Panc1 (cell line): ENCODE data around the gene PLEKHF1. TPM values are rescaled to one million over a fixed set of nuclear protein-coding genes. Genes with fewer than 3 reads are reported as not detected.

ENCODE experiments used
- ATAC-seq: fragments of 200-7000 bp; cut with Tn5 transposase; 2 replicates; pipeline ENCODE4 v1.9.1; 2020; ENCODE audit warnings: mild to moderate bottlenecking, moderate library complexity
- BruUV-seq: library from RNA; stranded (reverse); fragments of 400-500 nt; replicated peaks from 2 replicates; lab custom pipeline; 2021; lab: Mats Ljungman, UMichigan
- CTCF ChIA-PET: fragments of 300-600 bp; sonication (Branson Sonifier 250); formaldehyde crosslinking; loops from one replicate; lab custom pipeline; 2022; ENCODE audit warnings: antibody characterized with exemption; lab: Charles Lee
- POLR2A ChIA-PET: fragments of 300-600 bp; sonication (Branson Sonifier 250); formaldehyde crosslinking; loops from one replicate; lab custom pipeline; 2022; ENCODE audit warnings: antibody characterized with exemption; lab: Charles Lee
- DNase-seq: peaks from one replicate; pipeline ENCODE4 v3.0.0-alpha.2; 2010; ENCODE audit warnings: low read depth, low spot score
- H3K27ac ChIP-seq: 2 replicates; pipeline ENCODE4 v1.5.1; 2011; ENCODE audit warnings: mild to moderate bottlenecking, low read length, inconsistent platforms
- H3K27me3 ChIP-seq: fragments of 200-500 bp; sonication (Bioruptor generic); 2 replicates; pipeline ENCODE4 v1.6.0; 2014; ENCODE audit warnings: low read length, inconsistent platforms; ENCODE audit not compliant: control insufficient read depth, insufficient read depth
- H3K36me3 ChIP-seq: fragments of 200-500 bp; sonication (Bioruptor generic); 2 replicates; pipeline ENCODE4 v1.5.1; 2014; ENCODE audit warnings: inconsistent platforms, mild to moderate bottlenecking, low read length, moderate library complexity; ENCODE audit not compliant: control insufficient read depth, insufficient read depth
- H3K4me1 ChIP-seq: 2 replicates; pipeline ENCODE4 v1.5.1; 2011; ENCODE audit warnings: inconsistent platforms, mild to moderate bottlenecking, low read length, moderate library complexity; ENCODE audit not compliant: control insufficient read depth, insufficient read depth
- H3K4me3 ChIP-seq, 2 experiments: 2 replicates each; pipeline ENCODE4 v1.5.1; 2011 to 2012; ENCODE audit warnings: low read depth in 2 of 2, low read length in 2 of 2, mild to moderate bottlenecking in 2 of 2, inconsistent platforms in 1 of 2, moderate library complexity in 1 of 2
- H3K9me3 ChIP-seq: fragments of 200-500 bp; sonication (Bioruptor generic); 2 replicates; pipeline ENCODE4 v1.5.1; 2014; ENCODE audit warnings: low read depth, mild to moderate bottlenecking, inconsistent platforms, low read length, moderate library complexity; ENCODE audit not compliant: control insufficient read depth, insufficient read depth
- POLR2AphosphoS5 ChIP-seq: IDR thresholded peaks from 2 replicates; pipeline ENCODE4 v1.6.1; 2012; ENCODE audit warnings: mild to moderate bottlenecking, low read depth, low read length, moderate library complexity
- SIN3A ChIP-seq: IDR thresholded peaks from 2 replicates; pipeline ENCODE4 v1.6.1; 2012; ENCODE audit warnings: low read depth, mild to moderate bottlenecking, low read length, moderate library complexity, borderline replicate concordance; ENCODE audit not compliant: insufficient read depth
- TCF7L2 ChIP-seq: IDR thresholded peaks from 2 replicates; pipeline ENCODE4 v1.6.1; 2011; ENCODE audit warnings: mild to moderate bottlenecking, low read depth, low read length, inconsistent platforms
- in situ Hi-C: cut with HindIII; loops from 2 replicates; pipeline ENCODE4 v1.10.0; 2016; ENCODE audit warnings: low sequenced_read_pairs, low pct_unique_long_range_greater_than_20kb
- intact Hi-C: fragments of 100-400 bp; cut with micrococcal nuclease; formaldehyde crosslinking; loops from one replicate; pipeline ENCODE4 v1.10.0; 2022; ENCODE audit not compliant: unreplicated experiment
- total RNA-seq: library from RNA; stranded (reverse); gene quantifications from one replicate; pipeline ENCODE4 v1.2.1, GENCODE V29; 2021; ENCODE audit not compliant: unreplicated experiment
- TF ChIP-seq, protein P1 (sequence below): fragments of 450-650 bp; IDR thresholded peaks from 2 replicates; pipeline ENCODE4 v1.5.1; 2017; ENCODE audit warnings: mild to moderate bottlenecking
- TF ChIP-seq, protein P2 (sequence below), 2 experiments: IDR thresholded peaks; 2 replicates each; pipeline ENCODE4 v1.6.1; 2011 to 2012; ENCODE audit warnings: low read depth in 2 of 2, control low read depth in 1 of 2, low read length in 1 of 2, mild to moderate bottlenecking in 1 of 2, moderate library complexity in 1 of 2; ENCODE audit not compliant: insufficient read depth in 1 of 2

PLEKHF1 gene
- total RNA-seq, 1 experiment from 2014 or later = 22.4 TPM

DNA sequence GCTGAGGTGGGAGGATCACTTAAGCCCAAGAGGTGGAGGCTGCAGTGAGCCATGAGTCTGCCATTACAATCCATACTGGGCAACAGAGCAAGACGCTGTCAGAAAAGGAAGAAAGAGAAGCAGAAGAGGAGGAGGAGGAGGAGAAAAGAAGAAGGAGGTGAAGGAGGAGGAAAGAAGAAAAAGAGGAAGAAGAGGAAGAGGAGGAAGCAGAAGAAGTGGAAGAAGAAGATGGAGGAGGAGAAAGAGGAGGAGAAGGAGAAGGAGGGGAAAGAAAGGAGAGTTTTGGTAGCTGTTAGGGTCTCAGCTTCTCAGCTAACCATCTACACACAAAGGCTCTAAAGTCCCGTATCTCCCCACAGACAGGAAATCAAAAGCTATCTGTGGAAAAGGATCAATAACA, 23.7 kb upstream of the PLEKHF1 start:
- Histone ChIP-seq H3K36me3 (no peaks in the 10 kb centered on the region), H3K4me1 (peaks cover 13% of the 10 kb centered on the region), H3K4me3 (no peak overlapping the region), H3K27ac (no peak overlapping the region), H3K9me3 (no peaks in the 10 kb centered on the region), H3K27me3 (no peaks in the 10 kb centered on the region)
- no peak for DNase-seq
- BruUV-seq = no TSS peak
- ChIA-PET POLR2A (no interaction called here), CTCF (interaction anchor here (0.5 kb wide), 1 partner anchor 61 kb away, joined by 7 read pairs; no protein-coding TSS in a partner anchor)
- TF ChIP-seq, protein P1, sequence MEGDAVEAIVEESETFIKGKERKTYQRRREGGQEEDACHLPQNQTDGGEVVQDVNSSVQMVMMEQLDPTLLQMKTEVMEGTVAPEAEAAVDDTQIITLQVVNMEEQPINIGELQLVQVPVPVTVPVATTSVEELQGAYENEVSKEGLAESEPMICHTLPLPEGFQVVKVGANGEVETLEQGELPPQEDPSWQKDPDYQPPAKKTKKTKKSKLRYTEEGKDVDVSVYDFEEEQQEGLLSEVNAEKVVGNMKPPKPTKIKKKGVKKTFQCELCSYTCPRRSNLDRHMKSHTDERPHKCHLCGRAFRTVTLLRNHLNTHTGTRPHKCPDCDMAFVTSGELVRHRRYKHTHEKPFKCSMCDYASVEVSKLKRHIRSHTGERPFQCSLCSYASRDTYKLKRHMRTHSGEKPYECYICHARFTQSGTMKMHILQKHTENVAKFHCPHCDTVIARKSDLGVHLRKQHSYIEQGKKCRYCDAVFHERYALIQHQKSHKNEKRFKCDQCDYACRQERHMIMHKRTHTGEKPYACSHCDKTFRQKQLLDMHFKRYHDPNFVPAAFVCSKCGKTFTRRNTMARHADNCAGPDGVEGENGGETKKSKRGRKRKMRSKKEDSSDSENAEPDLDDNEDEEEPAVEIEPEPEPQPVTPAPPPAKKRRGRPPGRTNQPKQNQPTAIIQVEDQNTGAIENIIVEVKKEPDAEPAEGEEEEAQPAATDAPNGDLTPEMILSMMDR = no peak
- TF ChIP-seq TCF7L2 = no peak
- TF ChIP-seq, protein P2, sequence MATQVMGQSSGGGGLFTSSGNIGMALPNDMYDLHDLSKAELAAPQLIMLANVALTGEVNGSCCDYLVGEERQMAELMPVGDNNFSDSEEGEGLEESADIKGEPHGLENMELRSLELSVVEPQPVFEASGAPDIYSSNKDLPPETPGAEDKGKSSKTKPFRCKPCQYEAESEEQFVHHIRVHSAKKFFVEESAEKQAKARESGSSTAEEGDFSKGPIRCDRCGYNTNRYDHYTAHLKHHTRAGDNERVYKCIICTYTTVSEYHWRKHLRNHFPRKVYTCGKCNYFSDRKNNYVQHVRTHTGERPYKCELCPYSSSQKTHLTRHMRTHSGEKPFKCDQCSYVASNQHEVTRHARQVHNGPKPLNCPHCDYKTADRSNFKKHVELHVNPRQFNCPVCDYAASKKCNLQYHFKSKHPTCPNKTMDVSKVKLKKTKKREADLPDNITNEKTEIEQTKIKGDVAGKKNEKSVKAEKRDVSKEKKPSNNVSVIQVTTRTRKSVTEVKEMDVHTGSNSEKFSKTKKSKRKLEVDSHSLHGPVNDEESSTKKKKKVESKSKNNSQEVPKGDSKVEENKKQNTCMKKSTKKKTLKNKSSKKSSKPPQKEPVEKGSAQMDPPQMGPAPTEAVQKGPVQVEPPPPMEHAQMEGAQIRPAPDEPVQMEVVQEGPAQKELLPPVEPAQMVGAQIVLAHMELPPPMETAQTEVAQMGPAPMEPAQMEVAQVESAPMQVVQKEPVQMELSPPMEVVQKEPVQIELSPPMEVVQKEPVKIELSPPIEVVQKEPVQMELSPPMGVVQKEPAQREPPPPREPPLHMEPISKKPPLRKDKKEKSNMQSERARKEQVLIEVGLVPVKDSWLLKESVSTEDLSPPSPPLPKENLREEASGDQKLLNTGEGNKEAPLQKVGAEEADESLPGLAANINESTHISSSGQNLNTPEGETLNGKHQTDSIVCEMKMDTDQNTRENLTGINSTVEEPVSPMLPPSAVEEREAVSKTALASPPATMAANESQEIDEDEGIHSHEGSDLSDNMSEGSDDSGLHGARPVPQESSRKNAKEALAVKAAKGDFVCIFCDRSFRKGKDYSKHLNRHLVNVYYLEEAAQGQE (IDR thresholded peaks at IDR 0.05; ENCODE audit: insufficient read depth in 1 of 2, low read depth in 2 of 2, low read length in 1 of 2) = no peak
- no peak for TF ChIP-seq POLR2AphosphoS5
- TF ChIP-seq SIN3A = no peak
- no peak for ATAC-seq
- in situ Hi-C loops (no loop called here), intact Hi-C loops (no loop called here)

DNA sequence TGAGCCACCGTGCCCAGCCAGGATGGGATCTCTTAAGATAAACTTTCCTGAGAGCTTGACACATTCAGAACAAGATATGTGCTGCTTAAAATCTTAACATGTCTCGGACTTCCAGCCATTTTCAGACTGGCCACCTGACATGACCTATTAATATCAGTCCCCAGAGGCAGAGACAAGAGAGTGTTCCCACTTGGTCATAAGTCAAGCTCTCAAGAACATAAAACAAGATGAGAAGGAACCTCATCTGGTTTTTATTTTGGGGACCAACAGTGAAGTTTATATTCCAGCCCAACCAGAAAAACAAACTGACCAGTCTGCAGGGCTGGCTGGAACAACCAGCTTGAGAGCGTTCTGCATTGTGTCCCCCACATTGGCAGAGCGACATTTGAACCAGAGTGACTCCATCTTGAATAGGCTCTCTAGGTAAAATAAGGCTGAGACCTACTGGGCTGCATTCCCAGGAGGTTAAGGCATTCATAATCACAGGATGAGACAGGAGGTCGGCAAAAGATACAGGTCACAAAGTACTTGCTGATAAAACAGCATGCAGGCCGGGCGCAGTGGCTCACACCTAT, 21.8 kb upstream of the PLEKHF1 start:
- no peak overlapping the region for H3K4me3 ChIP-seq
- intact Hi-C loops = no loop called here
- POLR2A ChIA-PET = no interaction called here

More for the DNA sequence above, 21.8 kb upstream of the PLEKHF1 start:
- Histone ChIP-seq H3K27me3 (no peaks in the 10 kb centered on the region), H3K9me3 (no peaks in the 10 kb centered on the region), H3K27ac (no peak overlapping the region), H3K4me1 (peaks cover 13% of the 10 kb centered on the region), H3K36me3 (no peaks in the 10 kb centered on the region)
- in situ Hi-C loops = no loop called here
- TF ChIP-seq POLR2AphosphoS5 = no peak
- no peak for TF ChIP-seq TCF7L2
- TF ChIP-seq, protein P1 = no peak
- no peak for TF ChIP-seq SIN3A
- TF ChIP-seq, protein P2 (IDR thresholded peaks at IDR 0.05; ENCODE audit: insufficient read depth in 1 of 2, low read depth in 2 of 2, low read length in 1 of 2) = no peak
- DNase-seq = no peak
- ATAC-seq = no peak
- CTCF ChIA-PET = no interaction called here
- BruUV-seq = no TSS peak
